Tibial nerve (tissue), 4 donors: Measurements from ENCODE around the gene IQUB.
"Not testable (repeated sequence)": the region's sequence is repeated elsewhere in the genome, so short reads cannot be mapped to it uniquely, and the experiment has no call there.

ENCODE experiments used
- CTCF ChIP-seq, 5 experiments: fragments of 200-600 bp in 3 of 5; fragments of 450-650 bp in 2 of 5; sonication (generic) in 3 of 5; IDR thresholded peaks; one replicate each; pipeline ENCODE4 v1.5.1; 2016 to 2019; ENCODE audit warnings: antibody characterized with exemption in 5 of 5, mild to moderate bottlenecking in 3 of 5, moderate library complexity in 2 of 5
- EP300 ChIP-seq, 2 donors: sonication (generic); formaldehyde crosslinking; IDR thresholded peaks; one replicate each; pipeline ENCODE4 v1.6.1; 2017; ENCODE audit warnings: antibody characterized with exemption in 2 of 2, mild to moderate bottlenecking in 1 of 2
- POLR2A ChIP-seq, 2 donors: fragments of 450-650 bp; IDR thresholded peaks; one replicate each; pipeline ENCODE4 v1.6.1; 2017; ENCODE audit warnings: antibody characterized with exemption in 2 of 2, mild to moderate bottlenecking in 2 of 2, moderate library complexity in 2 of 2

- TF ChIP-seq CTCF, POLR2A, EP300 (IDR thresholded peaks at IDR 0.05): not testable (repeated sequence)
Observed at GRCh38 chr7:123478056-123478455, 56.3 kb downstream of the IQUB start.
